ENCODE results near the gene TH. TPM values are rescaled to one million over a fixed set of nuclear protein-coding genes. Genes with fewer than 3 reads are reported as not detected.

Gene TH
- total RNA-seq, 1 experiment from 2014 or later, result not detected

GRCh38 chr11:2205981-2206690 lies 34.5 kb upstream of the TH start:
- intact Hi-C loops (cut with micrococcal nuclease; ENCODE audit: unreplicated experiment), result loop anchor here (1.0 to 10.0 kb wide), 3 partner anchors 9 to 709 kb away; no protein-coding TSS in a partner anchor
- H3K4me3 Mint-ChIP-seq (ENCODE audit: unreplicated experiment), result no peak overlapping the region

GRCh38 chr11:2205214-2205720 lies 33.7 kb upstream of the TH start:
- Histone ChIP-seq H3K4me3 (ENCODE audit: low read depth, low read length) (no peak overlapping the region), H3K9me3 (no peaks in the 10 kb centered on the region), H3K27me3 (replicated peaks; ENCODE audit: control insufficient read depth, insufficient read depth, low read length) (no peaks in the 10 kb centered on the region), H3K4me1 (peaks cover 72% of the 10 kb centered on the region), H3K36me3 (ENCODE audit: control insufficient read depth, insufficient read depth, low read length) (no peaks in the 10 kb centered on the region)
- peaks cover 10% of the 10 kb centered on the region for H3K9me3 Mint-ChIP-seq (ENCODE audit: unreplicated experiment)
- no TSS peak for BruUV-seq (replicated peaks)
- ChIA-PET POLR2A (interaction anchor here (0.6 to 4.0 kb wide), 4 partner anchors 10 to 216 kb away, joined by 3 to 26 read pairs (median 15); partner anchors contain the start of gene ASCL2), CTCF (interaction anchor here (0.6 to 4.2 kb wide), 7 partner anchors 10 to 93 kb away, joined by 3 to 38 read pairs (median 8); no protein-coding TSS in a partner anchor)
- peaks cover 63% of the 10 kb centered on the region for H3K4me1 Mint-ChIP-seq (ENCODE audit: low read depth, unreplicated experiment)
- TF ChIP-seq CTCF (IDR thresholded peaks at IDR 0.05; ENCODE audit: insufficient read depth in 1 of 2, low read depth in 1 of 2, low read length in 1 of 2, severe bottlenecking in 1 of 2, unreplicated experiment in 1 of 2), result no peak
- intact Hi-C loops (cut with micrococcal nuclease; ENCODE audit: unreplicated experiment), result loop anchor here (1.0 to 10.0 kb wide), 3 partner anchors 8 to 710 kb away; no protein-coding TSS in a partner anchor
- no peak for DNase-seq
- peaks cover 59% of the 10 kb centered on the region for H3K36me3 Mint-ChIP-seq (ENCODE audit: insufficient read depth, unreplicated experiment)
- no peaks in the 10 kb centered on the region for H3K27me3 Mint-ChIP-seq (ENCODE audit: insufficient read depth, unreplicated experiment)
- peak overlapping the region; percentile 74 for H3K4me3 Mint-ChIP-seq (ENCODE audit: unreplicated experiment)
- H3K27ac Mint-ChIP-seq (ENCODE audit: unreplicated experiment), result peak overlapping the region; percentile 73

More at GRCh38 chr11:2205981-2206690, 34.5 kb upstream of the TH start:
- no peak overlapping the region for H3K4me3 ChIP-seq (ENCODE audit: low read depth, low read length)
- Mint-ChIP-seq H3K9me3 (ENCODE audit: unreplicated experiment) (peaks cover 4% of the 10 kb centered on the region), H3K36me3 (ENCODE audit: insufficient read depth, unreplicated experiment) (peaks cover 66% of the 10 kb centered on the region), H3K4me1 (ENCODE audit: low read depth, unreplicated experiment) (peaks cover 64% of the 10 kb centered on the region), H3K27ac (ENCODE audit: unreplicated experiment) (peak overlapping the region; percentile 73), H3K27me3 (ENCODE audit: insufficient read depth, unreplicated experiment) (no peaks in the 10 kb centered on the region)
- H3K27me3 ChIP-seq (replicated peaks; ENCODE audit: control insufficient read depth, insufficient read depth, low read length), result no peaks in the 10 kb centered on the region
- peaks cover 81% of the 10 kb centered on the region for H3K4me1 ChIP-seq
- no peaks in the 10 kb centered on the region for H3K36me3 ChIP-seq (ENCODE audit: control insufficient read depth, insufficient read depth, low read length)
- ChIA-PET CTCF (interaction anchor here (0.6 to 1.1 kb wide), 3 partner anchors 9 to 12 kb away, joined by 3 to 5 read pairs (median 4); no protein-coding TSS in a partner anchor), POLR2A (no interaction called here)
- BruUV-seq (replicated peaks), result no TSS peak
- H3K9me3 ChIP-seq, result no peaks in the 10 kb centered on the region
- no peak for TF ChIP-seq CTCF (IDR thresholded peaks at IDR 0.05; ENCODE audit: insufficient read depth in 1 of 2, low read depth in 1 of 2, low read length in 1 of 2, severe bottlenecking in 1 of 2, unreplicated experiment in 1 of 2)
- peak in 1 of 2 experiments; percentile 59 for DNase-seq
